ENCODE measurements around the gene OPALIN.

OPALIN gene

DNA sequence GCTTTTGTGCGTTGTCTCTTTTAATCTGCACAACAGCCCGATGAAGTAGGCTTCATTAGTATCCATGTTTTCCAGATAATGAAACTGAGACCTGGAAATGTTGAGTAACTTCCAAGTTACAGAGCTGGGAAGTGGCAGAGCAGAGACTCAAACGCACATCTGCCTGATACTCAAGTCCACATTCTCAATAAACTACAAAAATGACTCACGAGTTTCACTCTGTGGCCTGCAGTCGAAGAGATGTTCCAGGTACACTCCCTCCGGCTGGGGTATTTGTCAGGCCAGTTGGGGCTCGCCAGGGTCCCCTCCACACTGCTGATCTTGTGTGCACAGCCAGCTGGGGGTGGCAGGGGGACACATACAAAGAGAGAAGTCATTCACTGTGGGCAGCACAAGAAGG lies 17.7 kb upstream of the OPALIN start:
- intact Hi-C loops (cut with DNase I) = loop anchor here (10.0 kb wide), 2 partner anchors 178 to 458 kb away; partner anchors contain the start of gene LCOR
- DNase-seq = no peak

DNA sequence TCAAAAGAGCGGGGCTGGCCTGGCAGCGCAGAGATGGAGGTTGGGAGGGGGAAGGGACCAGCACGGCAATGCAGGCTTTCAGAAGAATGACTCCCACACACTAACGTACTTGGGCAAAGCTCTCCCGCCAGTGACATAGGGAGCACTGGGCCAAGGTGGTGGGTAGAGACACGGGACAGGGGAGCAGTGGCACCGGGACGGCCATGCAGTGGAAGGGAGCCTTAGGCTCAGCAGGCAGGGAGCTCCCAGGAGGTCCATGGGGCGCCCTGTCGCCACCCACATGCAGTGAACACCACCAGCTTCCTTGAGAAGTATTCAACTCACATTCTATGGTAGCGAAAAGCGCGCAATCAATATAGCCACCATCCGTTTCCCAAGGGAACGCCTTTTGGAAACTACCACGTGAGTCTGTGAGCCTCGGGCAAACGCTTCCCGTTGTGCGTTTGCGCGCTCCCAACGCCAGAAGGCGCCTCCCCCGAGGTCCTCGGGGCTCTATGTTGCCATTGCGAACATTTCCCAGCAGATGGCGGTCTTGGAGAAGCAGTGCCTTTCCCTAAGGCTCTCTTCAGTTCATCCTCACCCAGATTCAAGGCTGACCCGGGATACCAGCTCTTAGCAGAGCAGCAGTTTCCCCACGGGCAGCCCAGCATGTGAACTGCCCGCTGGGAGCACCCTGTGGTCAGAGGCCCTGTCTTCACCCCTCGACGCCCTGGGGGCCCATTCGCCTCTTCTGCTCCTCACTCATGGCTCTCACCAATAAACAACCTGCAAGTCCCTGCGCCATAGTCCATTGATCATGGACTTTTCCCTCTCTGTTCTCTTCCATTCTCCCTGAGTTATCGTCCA lies 16.4 kb upstream of the OPALIN start:
- DNase-seq = peak; percentile 81 to 97 (median 93)
- intact Hi-C loops (cut with DNase I) = loop anchor here (10.0 kb wide), 2 partner anchors 180 to 460 kb away; partner anchors contain the start of gene LCOR

DNA sequence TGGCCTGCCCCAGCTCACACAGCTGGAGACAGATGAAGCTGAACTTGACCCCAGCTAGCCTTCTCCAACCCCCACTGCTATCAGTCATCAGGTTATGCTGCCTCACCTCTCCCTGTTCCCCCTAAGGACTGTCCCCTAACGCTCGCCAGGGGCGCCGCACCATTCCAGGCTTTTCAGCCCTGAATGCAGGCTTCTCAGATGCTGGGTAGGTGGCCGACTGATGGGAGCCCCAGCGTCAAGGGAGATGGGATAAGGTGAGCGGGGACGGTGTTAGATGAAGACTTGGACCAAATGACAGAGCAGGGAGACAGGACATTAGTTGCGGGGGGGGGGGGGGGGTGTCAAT lies 15.8 kb upstream of the OPALIN start:
- DNase-seq = peak in 17 of 42 donors; percentile 15 to 59 (median 41)
- intact Hi-C loops (cut with DNase I) = loop anchor here (10.0 kb wide), 2 partner anchors 180 to 460 kb away; partner anchors contain the start of gene LCOR

DNA sequence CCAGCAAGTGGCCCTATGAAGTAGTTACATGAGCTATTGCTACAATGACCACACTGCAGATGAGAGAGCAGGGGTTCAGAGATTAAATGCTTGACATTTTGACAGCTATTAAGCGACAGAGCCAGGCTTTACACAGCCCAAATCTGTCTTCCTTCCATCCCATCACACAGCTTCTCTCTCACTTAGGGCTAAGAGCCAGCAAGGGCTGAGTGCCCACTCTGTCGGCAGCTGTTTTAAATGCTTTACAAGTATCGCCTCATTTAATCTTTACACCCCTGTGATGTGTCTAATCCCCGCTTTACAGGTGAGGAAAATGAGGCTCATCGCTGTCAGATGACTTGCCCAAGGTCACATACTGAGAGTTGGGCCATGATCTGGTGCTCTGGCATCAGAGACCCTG lies 15.2 kb upstream of the OPALIN start:
- no peak for DNase-seq
- intact Hi-C loops (cut with DNase I) = loop anchor here (10.0 kb wide), 2 partner anchors 181 to 461 kb away; partner anchors contain the start of gene LCOR

DNA sequence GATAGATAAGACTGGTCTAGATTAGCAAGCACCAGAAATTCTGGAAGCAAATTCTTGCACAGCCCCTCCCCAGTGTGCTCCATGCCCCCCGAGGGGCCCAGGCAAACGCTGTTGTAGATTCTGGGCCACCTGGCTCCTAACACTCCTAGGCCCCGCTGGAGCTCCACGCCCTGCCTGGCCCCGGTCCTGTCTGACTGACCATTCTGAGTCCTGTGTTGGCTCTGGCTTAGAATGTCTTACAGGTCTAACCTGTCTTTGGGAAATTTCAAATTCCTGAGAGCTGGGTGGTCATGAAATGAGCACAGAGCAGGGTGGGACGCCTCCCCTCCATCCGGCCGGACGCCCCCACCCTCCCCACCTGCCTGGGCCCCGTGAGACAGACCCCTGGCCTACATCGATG lies 12.6 kb upstream of the OPALIN start:
- no peak for DNase-seq
- intact Hi-C loops (cut with DNase I) = loop anchor here (10.0 kb wide), 2 partner anchors 183 to 463 kb away; partner anchors contain the start of gene LCOR

DNA sequence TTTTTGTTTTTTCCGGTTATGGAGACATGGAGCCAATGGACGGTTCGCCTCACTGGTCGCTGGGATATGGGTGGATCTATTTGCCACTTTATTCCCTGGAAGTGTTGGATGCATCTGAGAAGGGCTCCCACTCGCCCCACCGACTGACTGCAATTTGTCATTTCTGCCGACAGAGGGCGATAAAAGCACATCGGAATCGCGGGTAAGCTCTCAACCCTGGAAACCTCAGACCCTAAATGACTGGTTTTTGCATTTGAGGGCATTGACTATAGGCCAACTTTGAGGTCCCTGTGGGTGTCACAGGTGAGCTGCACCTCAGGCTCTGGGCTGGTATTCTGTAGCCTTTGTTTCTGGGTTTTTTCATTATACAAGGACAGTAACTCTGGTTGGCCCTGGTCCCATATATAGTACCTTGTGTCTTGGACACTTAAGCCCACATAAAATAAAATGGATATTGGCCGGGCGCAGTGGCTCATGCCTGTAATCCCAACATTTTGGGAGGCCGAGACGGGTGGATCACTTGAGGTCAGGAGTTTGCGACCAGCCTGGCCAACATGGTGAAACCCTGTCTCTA lies 11.9 kb upstream of the OPALIN start:
- intact Hi-C loops (cut with DNase I) = loop anchor here (10.0 kb wide), 2 partner anchors 184 to 464 kb away; partner anchors contain the start of gene LCOR
- DNase-seq = peak in 41 of 42 donors; percentile 44 to 89 (median 67)

DNA sequence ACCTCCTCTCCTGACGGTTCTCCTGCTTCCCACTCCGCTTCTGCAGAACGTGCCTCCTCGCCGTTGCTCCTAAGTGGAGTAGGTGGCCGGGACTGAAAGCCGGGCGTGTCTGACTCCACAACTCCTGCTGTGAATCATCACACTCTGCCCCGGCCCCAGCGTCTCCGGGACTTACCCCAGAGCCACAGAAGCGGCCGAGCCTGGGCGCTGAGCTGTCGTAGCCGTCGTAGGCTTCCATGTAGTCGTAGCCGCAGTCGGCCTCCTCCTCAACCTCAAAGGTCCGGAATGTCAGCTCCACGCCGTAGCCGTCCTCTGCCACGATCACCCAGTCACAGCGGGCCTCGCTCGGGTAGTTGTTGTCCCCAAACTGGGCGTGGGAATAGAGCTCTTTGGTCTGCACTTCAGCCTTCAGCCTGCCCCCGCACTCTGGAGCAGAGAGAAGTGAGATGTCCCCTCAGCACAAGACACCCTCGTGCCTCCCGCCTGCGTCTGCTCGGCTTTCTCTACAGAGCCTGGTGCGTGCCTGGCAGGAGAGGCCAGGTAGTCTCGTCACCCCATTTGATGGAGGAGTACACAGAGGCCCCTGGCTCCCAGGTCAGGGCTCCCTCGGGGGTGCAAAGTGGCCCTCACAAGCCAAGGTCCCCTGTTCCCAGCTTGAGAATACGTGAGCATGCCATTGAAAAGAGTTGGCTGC lies 11.2 kb upstream of the OPALIN start:
- intact Hi-C loops (cut with DNase I) = loop anchor here (10.0 kb wide), 2 partner anchors 185 to 465 kb away; partner anchors contain the start of gene LCOR
- peak in 26 of 42 donors; percentile 26 to 78 (median 43) for DNase-seq

DNA sequence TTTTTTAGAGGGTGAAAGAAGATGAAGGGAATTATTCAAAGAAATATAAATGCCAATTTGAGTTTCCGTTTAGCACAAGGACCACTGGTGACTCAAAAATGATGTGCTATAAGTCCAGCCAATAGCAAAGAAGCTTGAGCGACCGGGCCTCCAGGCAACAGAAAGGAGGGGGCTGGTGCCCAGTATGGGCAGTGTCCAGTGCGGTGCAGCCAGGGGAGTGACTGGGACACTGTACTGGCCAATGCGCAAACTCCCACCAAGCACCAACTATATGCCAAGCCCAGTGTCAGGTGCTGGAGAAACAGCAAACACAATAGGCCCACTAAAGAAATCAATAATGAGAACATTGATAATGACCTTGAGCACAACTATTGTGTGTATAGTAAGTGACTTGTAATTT lies 10.2 kb upstream of the OPALIN start:
- peak in 4 of 42 donors; percentile 24 to 66 (median 35) for DNase-seq
- intact Hi-C loops (cut with DNase I) = no loop called here

DNA sequence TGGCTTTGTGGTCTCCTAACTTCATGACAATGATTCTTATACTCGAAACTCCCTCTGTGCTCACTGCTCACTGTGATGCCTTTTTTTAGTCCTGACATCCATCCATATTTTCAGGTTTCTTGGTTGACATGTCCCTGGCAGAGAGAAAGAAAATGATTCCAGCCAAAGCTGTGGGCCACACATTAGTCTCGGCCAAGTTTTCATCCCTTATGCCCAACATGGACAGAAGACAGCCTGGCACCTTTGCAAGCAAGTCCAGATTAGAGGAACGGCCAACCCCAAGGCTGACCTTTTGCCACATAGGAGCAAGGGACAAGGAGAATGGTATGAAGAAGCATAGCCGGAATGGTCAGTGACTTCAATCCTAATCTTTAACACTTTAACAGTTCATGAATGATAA lies 8.7 kb upstream of the OPALIN start:
- DNase-seq = peak in 1 of 42 donors; percentile 31
- intact Hi-C loops (cut with DNase I) = no loop called here

DNA sequence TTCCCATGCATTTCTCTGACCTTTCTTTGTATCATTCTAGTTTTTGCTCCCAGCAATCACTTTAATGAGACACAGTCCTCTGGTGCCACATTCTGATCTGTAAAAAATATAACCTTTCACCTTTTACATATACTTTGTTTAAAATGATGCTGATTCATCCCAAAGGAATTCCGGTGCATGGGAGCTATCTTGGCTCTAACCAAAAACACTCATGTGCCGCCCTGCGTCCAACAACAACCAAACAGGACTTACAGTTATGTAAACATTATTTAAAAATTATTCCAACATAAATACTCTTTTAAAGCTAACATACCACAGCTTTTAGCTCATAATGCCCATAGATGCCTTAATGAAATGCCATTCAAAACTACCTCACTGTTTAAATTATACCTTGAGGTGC lies 7.7 kb upstream of the OPALIN start:
- intact Hi-C loops (cut with DNase I) = no loop called here
- DNase-seq = peak in 1 of 42 donors; percentile 27

DNA sequence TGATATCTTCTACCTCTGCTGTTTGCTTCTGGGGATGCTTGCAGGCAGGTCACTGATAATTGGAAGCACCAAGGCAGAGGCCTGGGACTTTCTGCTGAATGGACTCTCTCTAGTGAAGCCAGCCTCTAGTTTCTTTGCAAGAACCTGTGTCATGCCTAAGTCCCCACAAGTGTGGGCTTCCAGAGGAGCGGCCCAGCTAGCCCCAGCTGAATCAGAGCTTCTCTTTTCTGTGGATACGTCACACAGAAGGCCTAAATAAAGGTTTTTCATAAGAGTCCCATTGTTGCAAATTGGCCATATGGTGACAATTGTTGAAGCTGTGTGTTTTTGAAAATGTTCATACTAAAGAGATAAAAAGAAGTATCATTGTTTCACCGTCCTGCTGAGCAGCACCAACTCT lies 6.8 kb upstream of the OPALIN start:
- peak in 17 of 42 donors; percentile 20 to 69 (median 42) for DNase-seq
- intact Hi-C loops (cut with DNase I) = no loop called here

DNA sequence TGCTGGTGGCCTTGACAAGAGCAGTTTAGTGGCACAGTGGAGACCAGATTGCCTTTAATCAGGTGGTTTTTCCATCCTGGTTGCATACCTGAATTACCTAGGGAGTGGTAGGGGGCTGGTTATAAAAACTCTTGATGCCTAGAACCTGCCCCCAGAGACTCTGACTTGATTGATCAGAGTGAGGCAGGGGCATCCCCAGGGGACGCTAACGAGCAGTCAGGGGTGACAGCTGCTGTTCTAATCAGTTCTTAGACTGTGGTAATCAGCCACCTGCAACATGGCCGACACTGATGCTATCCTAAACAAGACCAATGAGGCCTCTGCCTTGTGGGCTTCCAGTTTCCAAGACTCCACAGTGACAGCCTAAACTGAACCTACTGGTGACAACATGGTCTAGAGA lies 2.0 kb upstream of the OPALIN start:
- intact Hi-C loops (cut with DNase I) = no loop called here

DNA sequence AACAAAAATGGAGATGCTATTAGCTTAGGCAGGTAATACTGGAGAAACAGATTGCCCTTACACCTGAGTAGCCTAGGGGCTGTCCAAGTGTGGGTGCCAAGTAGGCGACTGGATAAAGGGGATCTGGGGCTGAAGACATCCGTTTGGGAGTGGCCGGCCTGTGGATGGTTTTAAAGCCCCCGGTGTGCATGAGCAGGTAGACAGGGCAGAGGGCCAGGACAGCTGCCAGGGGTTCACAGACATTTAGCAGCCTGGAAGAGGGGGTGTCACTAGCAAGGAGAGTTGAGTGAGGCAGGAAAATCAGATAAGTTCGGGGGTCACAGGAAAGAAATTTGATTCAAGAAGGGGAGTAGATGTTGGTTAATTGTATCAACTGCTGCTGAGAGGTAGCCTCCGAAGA lies 1.5 kb upstream of the OPALIN start:
- intact Hi-C loops (cut with DNase I) = no loop called here
- peak in 1 of 42 donors; percentile 18 for DNase-seq

More for the DNA sequence above, 2.0 kb upstream of the OPALIN start:
- peak in 1 of 42 donors; percentile 32 for DNase-seq

DNA sequence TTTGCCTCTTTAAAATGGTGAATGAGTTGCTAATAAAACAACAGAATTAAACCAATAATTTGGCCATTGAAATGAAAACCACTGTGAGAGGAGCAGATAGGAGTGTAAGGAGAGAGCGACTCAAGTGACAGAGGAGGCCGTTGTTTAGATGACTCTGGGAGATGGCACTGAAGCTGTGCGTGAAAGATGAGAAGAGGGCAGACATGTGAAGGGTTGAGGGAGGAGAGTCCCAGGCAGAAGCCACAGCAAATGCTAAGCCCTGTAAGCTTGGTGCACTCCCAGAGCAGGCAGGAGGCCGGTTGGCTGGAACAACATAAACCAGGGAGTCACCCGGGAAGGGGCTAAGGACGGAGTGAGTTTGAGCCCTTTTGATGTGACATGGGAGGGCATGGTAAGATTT lies 814 bp upstream of the OPALIN start:
- intact Hi-C loops (cut with DNase I) = no loop called here
- DNase-seq = peak in 7 of 42 donors; percentile 22 to 64 (median 40)

DNA sequence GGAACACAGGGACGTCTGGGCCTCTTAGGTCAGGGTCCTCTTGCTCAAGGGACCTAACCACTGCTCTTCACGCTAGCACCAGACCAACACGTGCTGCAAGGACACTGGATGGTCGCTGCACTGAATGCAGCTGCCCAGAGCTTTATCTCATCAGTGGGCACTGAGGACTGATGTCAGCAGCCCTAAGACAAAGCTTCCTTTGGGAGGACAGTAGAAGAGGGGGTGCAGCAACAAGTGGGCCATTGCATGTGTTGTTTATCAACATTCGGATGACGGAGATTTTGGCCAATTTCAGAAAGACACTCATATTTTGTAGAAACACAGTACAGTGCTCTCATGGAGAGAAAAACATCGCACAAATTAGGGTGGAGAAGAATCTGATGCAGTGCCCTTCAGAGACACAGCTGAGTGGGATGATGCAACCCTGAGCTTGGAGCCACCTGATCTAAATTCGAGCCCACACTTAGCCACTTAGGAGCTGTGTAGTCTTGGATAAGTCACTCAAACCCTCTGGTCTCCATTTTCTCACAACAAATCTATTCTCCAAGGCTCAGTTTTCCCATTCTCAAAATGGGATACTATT lies 1.7 kb downstream of the OPALIN start:
- intact Hi-C loops (cut with DNase I) = no loop called here
- peak; percentile 26 to 92 (median 79) for DNase-seq

DNA sequence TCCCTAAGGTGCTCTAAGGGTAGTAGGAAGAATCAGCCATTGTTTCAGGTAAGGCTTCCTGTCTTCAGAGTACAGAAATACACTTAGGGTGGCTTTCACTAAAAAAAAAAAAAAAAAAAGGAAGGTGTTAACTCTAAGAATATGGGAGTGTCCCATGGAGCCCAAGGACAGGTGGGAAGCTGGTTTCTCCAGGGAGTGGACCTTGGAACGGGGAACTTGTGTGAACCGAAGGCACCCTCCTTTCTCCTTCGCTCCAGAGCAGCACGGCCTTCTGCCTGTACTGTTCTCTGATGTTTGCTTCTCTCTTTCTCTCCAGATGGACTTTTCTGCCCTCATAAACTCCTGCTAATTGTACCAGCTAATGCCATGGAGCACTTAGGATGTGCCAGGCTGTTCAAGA lies 6.2 kb downstream of the OPALIN start:
- intact Hi-C loops (cut with DNase I) = no loop called here

DNA sequence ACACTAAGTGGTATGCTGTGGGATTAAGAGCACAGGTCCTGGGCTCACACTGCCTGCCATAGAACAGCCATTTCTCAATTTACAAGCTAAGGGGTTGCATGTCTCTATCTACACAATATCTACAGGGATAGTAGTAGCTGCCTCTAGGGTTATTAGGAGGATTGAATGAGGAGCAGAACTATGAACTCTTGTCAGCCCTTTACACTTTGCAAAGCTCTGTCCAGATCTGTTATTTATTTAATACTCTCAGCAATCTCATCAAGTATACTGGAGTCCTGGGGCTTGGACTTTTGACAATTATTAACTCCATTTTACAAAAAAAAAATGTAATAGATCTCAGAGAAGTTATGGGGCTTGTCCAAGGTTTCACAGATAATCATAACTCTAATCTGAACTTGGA lies 6.8 kb downstream of the OPALIN start:
- intact Hi-C loops (cut with DNase I) = no loop called here
- no peak for DNase-seq

More for the DNA sequence above, 6.2 kb downstream of the OPALIN start:
- DNase-seq = no peak

DNA sequence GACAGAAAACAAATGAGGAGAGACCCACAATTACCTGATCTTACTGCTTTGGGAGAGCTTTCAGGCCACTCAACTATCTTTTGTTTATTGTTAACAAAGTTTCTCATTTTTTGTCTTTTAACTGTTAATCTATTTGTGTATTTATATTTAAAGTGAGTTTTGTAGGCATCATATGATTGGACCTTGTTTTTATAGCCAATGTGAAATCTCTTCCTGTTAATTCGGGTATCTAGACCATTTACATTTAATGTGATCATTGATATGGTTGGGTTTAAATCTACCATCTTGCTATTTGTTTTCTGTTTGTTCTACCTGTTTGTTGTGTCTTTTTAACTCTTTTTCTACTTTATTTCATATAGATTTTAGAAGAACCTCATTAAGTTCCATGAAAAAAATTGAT lies 12.5 kb downstream of the OPALIN start:
- no peak for DNase-seq
- intact Hi-C loops (cut with DNase I) = no loop called here

DNA sequence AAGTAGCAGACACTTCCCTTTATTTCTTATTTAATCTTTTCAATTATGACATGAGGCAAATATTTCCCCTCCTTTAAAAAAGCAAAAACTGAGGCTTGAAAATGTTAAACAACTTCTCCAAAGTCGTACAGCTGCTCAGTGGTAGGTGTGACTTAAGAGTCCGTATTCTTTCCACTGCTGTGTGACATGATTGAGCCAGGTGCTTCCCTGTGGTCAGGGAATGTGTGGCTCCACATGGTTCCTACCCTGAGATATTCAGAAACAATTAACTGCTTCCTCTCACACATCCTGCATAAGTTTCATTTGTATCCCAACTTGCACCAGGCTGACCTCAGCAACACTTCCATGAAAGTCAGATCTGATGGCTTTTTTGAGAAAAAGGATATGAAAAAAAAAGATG lies 13.6 kb downstream of the OPALIN start:
- DNase-seq = no peak
- intact Hi-C loops (cut with DNase I) = no loop called here

Data from head of caudate nucleus (tissue), 42 donors.